Caco-2 (cell line): ENCODE results near the gene SRRD. TPM values are rescaled to one million over a fixed set of nuclear protein-coding genes. Genes with fewer than 3 reads are reported as not detected.

Experiments
- BruUV-seq: library from RNA; stranded (reverse); fragments of 400-500 nt; replicated peaks from 2 replicates; lab custom pipeline; 2021; lab: Mats Ljungman, UMichigan
- CTCF ChIA-PET: fragments of 300-600 bp; sonication (Branson Sonifier 250); formaldehyde crosslinking; loops from one replicate; lab custom pipeline; 2022; ENCODE audit warnings: antibody characterized with exemption; lab: Charles Lee
- POLR2A ChIA-PET: fragments of 300-600 bp; sonication (Branson Sonifier 250); formaldehyde crosslinking; loops from one replicate; lab custom pipeline; 2022; ENCODE audit warnings: antibody characterized with exemption; lab: Charles Lee
- DNase-seq, 2 experiments: peaks; one replicate each; pipeline versions ENCODE4 v3.0.0 to v3.0.0-alpha.2; 2020 to 2022
- H3K27me3 ChIP-seq: replicated peaks from 2 replicates; pipeline ENCODE4 v1.6.0; 2011; ENCODE audit warnings: low read length; ENCODE audit not compliant: control insufficient read depth, insufficient read depth
- H3K36me3 ChIP-seq: 2 replicates; pipeline ENCODE4 v1.5.1; 2011; ENCODE audit warnings: low read length; ENCODE audit not compliant: control insufficient read depth, insufficient read depth
- H3K4me1 ChIP-seq: fragments of 250-450 bp; sonication (Bioruptor Pico); 2 replicates; pipeline ENCODE4 v1.5.1; 2020; ENCODE audit warnings: mild to moderate bottlenecking
- H3K4me3 ChIP-seq: 2 replicates; pipeline ENCODE4 v1.5.1; 2011; ENCODE audit warnings: low read depth, mild to moderate bottlenecking, control low read depth, low read length
- H3K9me3 ChIP-seq: fragments of 250-450 bp; sonication (Bioruptor Pico); 2 replicates; pipeline ENCODE4 v1.5.1; 2020; ENCODE audit warnings: mild to moderate bottlenecking, moderate library complexity
- H3K27ac Mint-ChIP-seq: one replicate; pipeline ENCODE4 v1.8.0; 2022; ENCODE audit warnings: mixed read lengths; ENCODE audit not compliant: unreplicated experiment
- H3K27me3 Mint-ChIP-seq: one replicate; pipeline ENCODE4 v1.8.0; 2022; ENCODE audit warnings: mixed read lengths; ENCODE audit not compliant: insufficient read depth, unreplicated experiment
- H3K36me3 Mint-ChIP-seq: one replicate; pipeline ENCODE4 v1.8.0; 2022; ENCODE audit warnings: mild to moderate bottlenecking, mixed read lengths; ENCODE audit not compliant: insufficient read depth, unreplicated experiment
- H3K4me1 Mint-ChIP-seq: one replicate; pipeline ENCODE4 v1.8.0; 2022; ENCODE audit warnings: low read depth, mixed read lengths; ENCODE audit not compliant: unreplicated experiment
- H3K4me3 Mint-ChIP-seq: one replicate; pipeline ENCODE4 v1.8.0; 2022; ENCODE audit warnings: mild to moderate bottlenecking, moderate library complexity, mixed read lengths; ENCODE audit not compliant: unreplicated experiment
- H3K9me3 Mint-ChIP-seq: one replicate; pipeline ENCODE4 v1.8.0; 2022; ENCODE audit warnings: mixed read lengths; ENCODE audit not compliant: unreplicated experiment
- intact Hi-C: fragments of 100-400 bp; cut with micrococcal nuclease; formaldehyde crosslinking; loops from one replicate; pipeline ENCODE4 v1.10.0; 2022; ENCODE audit not compliant: unreplicated experiment
- total RNA-seq: library from RNA; stranded (reverse); gene quantifications from 2 replicates; pipeline ENCODE4 v1.2.3, GENCODE V29; 2022
- TF ChIP-seq, protein P1 (sequence below), 2 experiments: fragments of 200-600 bp in 1 of 2; IDR thresholded peaks; 1 replicate in 1 of 2; 2 replicates in 1 of 2; pipeline versions ENCODE4 v1.5.1 to v1.8.0; 2011 to 2022; ENCODE audit warnings: antibody characterized with exemption in 1 of 2, control low read depth in 1 of 2, inconsistent platforms in 1 of 2, low read depth in 1 of 2, low read length in 1 of 2, mild to moderate bottlenecking in 1 of 2, moderate library complexity in 1 of 2; ENCODE audit not compliant: insufficient read depth in 1 of 2, severe bottlenecking in 1 of 2, unreplicated experiment in 1 of 2

Gene SRRD
- total RNA-seq, 1 experiment from 2014 or later: 21.8 TPM

DNA sequence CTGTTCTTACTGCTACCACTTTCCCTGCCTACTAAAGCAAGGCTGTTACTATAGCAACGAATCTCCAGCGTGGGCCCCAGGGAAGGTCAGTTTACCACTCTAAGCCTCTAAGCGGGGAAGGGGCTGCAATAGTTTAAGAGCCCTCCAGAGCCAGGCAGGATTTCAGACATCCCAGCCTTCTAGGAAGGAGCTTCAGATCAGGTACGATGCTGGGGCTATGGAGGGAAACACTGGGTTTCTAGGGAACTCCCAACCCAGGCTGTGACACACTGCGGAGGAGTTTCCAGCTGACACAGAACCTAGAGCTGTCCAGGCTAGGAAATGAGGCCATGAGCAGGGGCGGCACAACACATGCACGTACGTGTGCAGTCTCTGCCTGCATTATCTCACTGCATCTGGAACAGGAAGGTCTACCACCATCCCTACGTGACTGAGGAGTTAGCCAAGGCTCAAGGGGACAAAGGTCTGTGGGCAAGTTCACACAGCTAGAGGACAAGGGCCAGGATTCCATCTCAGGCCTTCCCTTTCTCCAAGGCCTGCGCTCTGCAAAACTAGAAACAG, 20.5 kb upstream of the SRRD start:
- intact Hi-C loops: loop anchor here (5.0 kb wide), 1 partner anchor 81 kb away; no protein-coding TSS in a partner anchor
- no TSS peak for BruUV-seq
- ChIA-PET CTCF (interaction anchor here (1.4 kb wide), 1 partner anchor 99 kb away, joined by 3 read pairs; no protein-coding TSS in a partner anchor), POLR2A (no interaction called here)
- Histone ChIP-seq H3K9me3 (no peaks in the 10 kb centered on the region), H3K36me3 (no peaks in the 10 kb centered on the region), H3K4me1 (no peaks in the 10 kb centered on the region), H3K27me3 (no peaks in the 10 kb centered on the region), H3K4me3 (no peak overlapping the region)
- no peaks in the 10 kb centered on the region for H3K4me1 Mint-ChIP-seq
- H3K27me3 Mint-ChIP-seq: no peaks in the 10 kb centered on the region
- DNase-seq: no peak
- H3K4me3 Mint-ChIP-seq: no peak overlapping the region
- TF ChIP-seq, protein P1, sequence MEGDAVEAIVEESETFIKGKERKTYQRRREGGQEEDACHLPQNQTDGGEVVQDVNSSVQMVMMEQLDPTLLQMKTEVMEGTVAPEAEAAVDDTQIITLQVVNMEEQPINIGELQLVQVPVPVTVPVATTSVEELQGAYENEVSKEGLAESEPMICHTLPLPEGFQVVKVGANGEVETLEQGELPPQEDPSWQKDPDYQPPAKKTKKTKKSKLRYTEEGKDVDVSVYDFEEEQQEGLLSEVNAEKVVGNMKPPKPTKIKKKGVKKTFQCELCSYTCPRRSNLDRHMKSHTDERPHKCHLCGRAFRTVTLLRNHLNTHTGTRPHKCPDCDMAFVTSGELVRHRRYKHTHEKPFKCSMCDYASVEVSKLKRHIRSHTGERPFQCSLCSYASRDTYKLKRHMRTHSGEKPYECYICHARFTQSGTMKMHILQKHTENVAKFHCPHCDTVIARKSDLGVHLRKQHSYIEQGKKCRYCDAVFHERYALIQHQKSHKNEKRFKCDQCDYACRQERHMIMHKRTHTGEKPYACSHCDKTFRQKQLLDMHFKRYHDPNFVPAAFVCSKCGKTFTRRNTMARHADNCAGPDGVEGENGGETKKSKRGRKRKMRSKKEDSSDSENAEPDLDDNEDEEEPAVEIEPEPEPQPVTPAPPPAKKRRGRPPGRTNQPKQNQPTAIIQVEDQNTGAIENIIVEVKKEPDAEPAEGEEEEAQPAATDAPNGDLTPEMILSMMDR (IDR thresholded peaks at IDR 0.05; ENCODE audit: insufficient read depth in 1 of 2, low read depth in 1 of 2, low read length in 1 of 2, severe bottlenecking in 1 of 2, unreplicated experiment in 1 of 2): no peak
- H3K36me3 Mint-ChIP-seq: peaks cover 33% of the 10 kb centered on the region
- no peak overlapping the region for H3K27ac Mint-ChIP-seq
- H3K9me3 Mint-ChIP-seq: no peaks in the 10 kb centered on the region

DNA sequence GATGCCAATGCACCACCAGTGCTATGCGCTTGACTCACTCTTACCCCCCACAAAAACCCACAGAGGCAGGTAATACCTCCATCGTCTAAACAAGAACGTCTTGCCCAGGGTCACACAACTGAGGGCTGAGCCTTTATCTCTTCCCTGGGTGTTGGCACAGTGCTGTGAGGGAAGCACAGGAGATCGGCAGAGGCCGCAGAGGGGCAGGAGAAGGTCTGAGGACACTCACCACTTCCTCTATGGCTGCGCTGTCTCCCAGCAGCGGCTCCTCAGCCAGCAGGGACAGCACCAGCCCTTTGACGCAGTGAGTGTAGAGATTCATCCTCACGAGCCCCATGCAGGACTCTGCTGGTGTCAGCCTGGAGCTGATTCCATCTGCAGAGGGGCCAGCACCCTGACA, 20.0 kb upstream of the SRRD start:
- TF ChIP-seq, protein P1 (IDR thresholded peaks at IDR 0.05; ENCODE audit: insufficient read depth in 1 of 2, low read depth in 1 of 2, low read length in 1 of 2, severe bottlenecking in 1 of 2, unreplicated experiment in 1 of 2): no peak
- Mint-ChIP-seq H3K27me3 (no peaks in the 10 kb centered on the region), H3K9me3 (no peaks in the 10 kb centered on the region), H3K4me3 (no peak overlapping the region), H3K4me1 (no peaks in the 10 kb centered on the region), H3K27ac (no peak overlapping the region), H3K36me3 (peaks cover 34% of the 10 kb centered on the region)
- ChIA-PET CTCF (interaction anchor here (0.5 to 1.4 kb wide), 2 partner anchors 20 to 99 kb away, joined by 3 read pairs; partner anchors contain the start of genes HPS4 and SRRD), POLR2A (no interaction called here)
- Histone ChIP-seq H3K36me3 (no peaks in the 10 kb centered on the region; the same call in 1 of the 2 replicates), H3K27me3 (no peaks in the 10 kb centered on the region), H3K9me3 (no peaks in the 10 kb centered on the region), H3K4me1 (no peaks in the 10 kb centered on the region), H3K4me3 (no peak overlapping the region)
- BruUV-seq: no TSS peak
- intact Hi-C loops: loop anchor here (5.0 kb wide), 1 partner anchor 81 kb away; no protein-coding TSS in a partner anchor
- DNase-seq: no peak

GRCh38 chr22:26464312-26464711, 19.4 kb upstream of the SRRD start:
- Mint-ChIP-seq H3K9me3 (no peaks in the 10 kb centered on the region), H3K4me1 (no peaks in the 10 kb centered on the region), H3K27me3 (no peaks in the 10 kb centered on the region), H3K36me3 (peaks cover 40% of the 10 kb centered on the region), H3K27ac (no peak overlapping the region), H3K4me3 (no peak overlapping the region)
- TF ChIP-seq, protein P1 (IDR thresholded peaks at IDR 0.05; ENCODE audit: insufficient read depth in 1 of 2, low read depth in 1 of 2, low read length in 1 of 2, severe bottlenecking in 1 of 2, unreplicated experiment in 1 of 2): no peak
- H3K9me3 ChIP-seq: no peaks in the 10 kb centered on the region
- ChIA-PET POLR2A (no interaction called here), CTCF (interaction anchor here (0.5 kb wide), 1 partner anchor 19 kb away, joined by 3 read pairs; the partner anchor contains the start of genes HPS4 and SRRD)
- DNase-seq: no peak
- H3K4me3 ChIP-seq: no peak overlapping the region
- no peaks in the 10 kb centered on the region for H3K27me3 ChIP-seq
- no peaks in the 10 kb centered on the region for H3K4me1 ChIP-seq
- no TSS peak for BruUV-seq
- H3K36me3 ChIP-seq: no peaks in the 10 kb centered on the region; the same call in 1 of the 2 replicates
- intact Hi-C loops: loop anchor here (5.0 kb wide), 1 partner anchor 82 kb away; no protein-coding TSS in a partner anchor
